DND-41 (cell line): Measurements from ENCODE around the gene KCTD21.

Experiments used
- ATAC-seq: fragments of 200-7000 bp; cut with Tn5 transposase; 3 replicates; pipeline ENCODE4 v1.9.1; 2021; ENCODE audit warnings: low read depth; ENCODE audit not compliant: insufficient read depth
- DNase-seq: peaks from one replicate; pipeline ENCODE4 v3.0.0-alpha.2; 2020
- H2AFZ ChIP-seq: 2 replicates; pipeline ENCODE4 v1.6.0; 2012; ENCODE audit warnings: low read depth, low read length
- H3K27ac ChIP-seq: 2 replicates; pipeline ENCODE4 v1.5.1; 2012; ENCODE audit warnings: low read length, inconsistent platforms
- H3K27me3 ChIP-seq: fragments of 200-600 bp; sonication (generic); 2 replicates; pipeline ENCODE4 v1.6.0; 2012; ENCODE audit warnings: low read length, mild to moderate bottlenecking, inconsistent platforms; ENCODE audit not compliant: insufficient read depth, poor library complexity
- H3K36me3 ChIP-seq: 2 replicates; pipeline ENCODE4 v1.5.1; 2012; ENCODE audit warnings: low read length, inconsistent platforms; ENCODE audit not compliant: insufficient read depth
- H3K4me1 ChIP-seq: 2 replicates; pipeline ENCODE4 v1.5.1; 2012; ENCODE audit warnings: mild to moderate bottlenecking, low read length; ENCODE audit not compliant: insufficient read depth
- H3K4me2 ChIP-seq: 2 replicates; pipeline ENCODE4 v1.6.0; 2012; ENCODE audit warnings: mild to moderate bottlenecking, moderate library complexity, low read length, inconsistent platforms; ENCODE audit not compliant: insufficient read depth
- H3K4me3 ChIP-seq, 2 experiments: fragments of 200-600 bp in 1 of 2; shearing (Covaris generic) in 1 of 2; 2 replicates each; pipeline ENCODE4 v1.5.1; 2012 to 2016; ENCODE audit warnings: inconsistent platforms in 2 of 2, low read length in 2 of 2, mild to moderate bottlenecking in 2 of 2, low read depth in 1 of 2, moderate library complexity in 1 of 2
- H3K79me2 ChIP-seq: 2 replicates; pipeline ENCODE4 v1.6.0; 2012; ENCODE audit warnings: low read length, inconsistent platforms; ENCODE audit not compliant: insufficient read depth
- H3K9ac ChIP-seq: 2 replicates; pipeline ENCODE4 v1.6.0; 2012; ENCODE audit warnings: low read depth, mild to moderate bottlenecking, inconsistent platforms, low read length, moderate library complexity
- H3K9me3 ChIP-seq: 2 replicates; pipeline ENCODE4 v1.5.1; 2012; ENCODE audit warnings: low read length, moderate library complexity, mild to moderate bottlenecking, inconsistent platforms; ENCODE audit not compliant: insufficient read depth, severe bottlenecking
- H4K20me1 ChIP-seq: 2 replicates; pipeline ENCODE4 v1.6.0; 2012; ENCODE audit warnings: low read length; ENCODE audit not compliant: insufficient read depth
- CTCF ChIP-seq: IDR thresholded peaks from 2 replicates; pipeline ENCODE4 v1.5.1; 2012; ENCODE audit warnings: borderline replicate concordance, low read length, moderate library complexity, mild to moderate bottlenecking; ENCODE audit not compliant: poor library complexity, severe bottlenecking; ENCODE audit errors: extremely low read depth
- EZH2 ChIP-seq: IDR thresholded peaks from 3 replicates; pipeline ENCODE4 v1.6.1; 2012; ENCODE audit warnings: borderline replicate concordance, low read depth, mild to moderate bottlenecking, moderate library complexity, low read length, inconsistent platforms; ENCODE audit not compliant: severe bottlenecking

KCTD21 gene

DNA sequence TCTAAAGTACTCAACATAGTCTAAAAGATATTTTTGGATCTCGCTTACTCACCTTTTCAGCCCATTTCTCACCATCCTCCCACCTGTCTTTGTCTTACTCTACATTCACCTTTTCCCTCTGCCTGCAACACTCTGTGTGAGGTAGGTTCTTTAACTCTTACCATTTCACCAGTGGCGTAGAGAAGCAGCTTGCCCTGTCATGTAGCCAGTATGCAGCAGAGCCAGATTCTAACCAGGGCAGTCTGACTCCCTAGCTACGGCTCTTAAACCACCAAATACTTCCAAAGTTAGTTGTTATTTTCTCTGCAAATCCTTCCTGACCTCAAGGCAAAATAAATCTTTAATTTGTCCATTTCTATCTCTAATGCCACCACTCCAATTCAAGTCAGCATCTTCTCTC is 56.5 kb downstream of the KCTD21 start:
- peaks cover 78% of the 10 kb centered on the region for H3K79me2 ChIP-seq
- no peak overlapping the region for H3K4me3 ChIP-seq
- no peak for ATAC-seq
- H3K9me3 ChIP-seq: no peaks in the 10 kb centered on the region
- no peak for DNase-seq
- no peak for TF ChIP-seq EZH2
- TF ChIP-seq CTCF: no peak
- no peak overlapping the region for H2AFZ ChIP-seq
- H3K36me3 ChIP-seq: peaks cover 21% of the 10 kb centered on the region
- no peak overlapping the region for H3K9ac ChIP-seq
- peaks cover under 1% of the 10 kb centered on the region; the same call in 1 of the 2 replicates for H3K4me1 ChIP-seq
- no peaks in the 10 kb centered on the region for H3K27me3 ChIP-seq
- H3K4me2 ChIP-seq: no peak overlapping the region
- no peaks in the 10 kb centered on the region; the same call in 1 of the 2 replicates for H4K20me1 ChIP-seq
- no peak overlapping the region for H3K27ac ChIP-seq

DNA sequence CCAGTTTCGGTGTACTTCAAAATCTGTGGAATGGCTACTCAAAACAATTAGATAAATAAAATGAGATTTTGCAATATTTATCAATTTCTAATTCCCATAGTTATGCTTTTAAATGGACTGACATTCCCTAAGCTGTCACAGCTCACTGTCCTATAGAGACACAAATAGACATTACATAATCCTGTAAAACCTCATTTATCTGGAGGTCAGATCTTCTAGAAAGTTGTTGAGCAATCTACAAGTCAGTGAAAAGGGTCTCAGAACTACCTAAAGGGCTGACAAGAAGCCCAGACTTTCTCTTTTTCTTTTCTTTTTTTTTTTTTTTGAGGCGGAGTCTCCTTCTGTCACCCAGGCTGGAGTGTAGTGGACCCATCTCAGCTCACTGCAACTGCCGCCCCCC is 61.0 kb downstream of the KCTD21 start:
- H3K4me2 ChIP-seq: no peak overlapping the region
- DNase-seq (no peak), ATAC-seq (no peak)
- no peak overlapping the region for H3K27ac ChIP-seq
- no peaks in the 10 kb centered on the region; the same call in 1 of the 2 replicates for H4K20me1 ChIP-seq
- no peak overlapping the region for H2AFZ ChIP-seq
- no peaks in the 10 kb centered on the region for H3K27me3 ChIP-seq
- H3K4me3 ChIP-seq: no peak overlapping the region
- TF ChIP-seq CTCF (no peak), EZH2 (no peak)
- H3K36me3 ChIP-seq: peaks cover 17% of the 10 kb centered on the region
- no peaks in the 10 kb centered on the region for H3K4me1 ChIP-seq
- no peaks in the 10 kb centered on the region for H3K9me3 ChIP-seq
- peaks cover 40% of the 10 kb centered on the region for H3K79me2 ChIP-seq
- H3K9ac ChIP-seq: no peak overlapping the region
